GM19025 (cell line): ENCODE measurements around the gene ACSM5.
"Not testable (repeated sequence)": the region's sequence is repeated elsewhere in the genome, so short reads cannot be mapped to it uniquely, and the experiment has no call there.

Experiments
- ATAC-seq: cut with Tn5 transposase; IDR thresholded peaks from one replicate; pipeline ENCODE4 v1.9.1; 2021; ENCODE audit warnings: mild to moderate bottlenecking, low read depth, moderate library complexity; ENCODE audit not compliant: unreplicated experiment

The ACSM5 gene

DNA sequence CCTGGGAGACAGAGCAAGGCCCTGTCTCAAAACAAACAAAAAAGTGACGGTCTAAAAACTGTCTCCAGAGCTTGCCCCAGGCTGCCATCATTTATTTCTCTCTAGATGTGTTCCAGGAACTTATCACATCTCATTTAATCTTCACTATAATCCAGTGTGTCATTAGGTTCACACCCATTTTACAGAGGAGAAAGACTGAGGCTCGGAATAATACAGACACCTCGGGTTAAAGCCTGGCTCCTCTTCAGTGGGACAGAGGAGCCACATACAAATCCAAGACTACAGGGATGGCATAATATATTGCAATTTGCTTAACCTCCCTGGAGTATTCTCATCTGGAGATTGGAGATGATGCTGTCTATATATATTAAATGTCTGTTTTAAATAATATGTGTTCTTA, 10.7 kb upstream of the ACSM5 start:
- ATAC-seq = no peak

DNA sequence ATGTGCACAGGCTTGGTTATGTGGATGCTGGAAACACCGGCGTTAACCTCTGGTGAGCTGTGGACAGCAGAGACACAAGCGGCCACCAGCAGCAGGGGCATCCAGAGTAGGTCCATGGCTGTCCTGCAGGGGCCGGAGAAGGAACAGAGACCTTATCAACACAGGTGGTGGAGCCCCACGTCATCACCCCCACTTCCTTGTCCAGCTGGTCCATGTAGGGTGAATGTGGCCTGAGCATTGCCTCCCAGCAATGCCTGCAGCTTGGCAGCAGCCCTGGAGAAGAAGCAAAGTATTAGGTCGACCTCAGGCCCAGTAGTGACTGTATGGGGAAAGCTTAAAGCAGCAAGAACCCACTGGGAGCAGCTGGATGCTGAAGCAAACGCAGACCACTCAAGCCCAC, 10.1 kb upstream of the ACSM5 start:
- no peak for ATAC-seq

DNA sequence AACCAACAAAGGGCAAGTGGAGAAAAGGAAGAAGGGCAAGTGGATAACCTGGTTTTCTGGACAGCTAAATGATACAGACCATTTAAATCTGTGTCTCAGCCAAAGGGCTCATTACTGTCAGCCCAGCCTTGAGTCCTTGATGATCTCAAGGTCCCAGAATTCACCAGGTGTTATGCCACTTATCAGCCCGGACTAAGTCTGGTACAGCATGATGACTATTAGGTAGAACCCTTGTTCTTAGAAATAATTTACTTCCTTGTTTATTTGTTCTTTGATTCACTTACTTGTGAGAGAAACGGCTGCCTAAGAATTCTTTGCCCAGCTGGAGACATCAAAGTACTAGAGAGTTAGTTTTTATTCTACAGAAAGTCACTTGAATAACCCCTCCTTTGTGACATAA, 8.3 kb upstream of the ACSM5 start:
- ATAC-seq = no peak

DNA sequence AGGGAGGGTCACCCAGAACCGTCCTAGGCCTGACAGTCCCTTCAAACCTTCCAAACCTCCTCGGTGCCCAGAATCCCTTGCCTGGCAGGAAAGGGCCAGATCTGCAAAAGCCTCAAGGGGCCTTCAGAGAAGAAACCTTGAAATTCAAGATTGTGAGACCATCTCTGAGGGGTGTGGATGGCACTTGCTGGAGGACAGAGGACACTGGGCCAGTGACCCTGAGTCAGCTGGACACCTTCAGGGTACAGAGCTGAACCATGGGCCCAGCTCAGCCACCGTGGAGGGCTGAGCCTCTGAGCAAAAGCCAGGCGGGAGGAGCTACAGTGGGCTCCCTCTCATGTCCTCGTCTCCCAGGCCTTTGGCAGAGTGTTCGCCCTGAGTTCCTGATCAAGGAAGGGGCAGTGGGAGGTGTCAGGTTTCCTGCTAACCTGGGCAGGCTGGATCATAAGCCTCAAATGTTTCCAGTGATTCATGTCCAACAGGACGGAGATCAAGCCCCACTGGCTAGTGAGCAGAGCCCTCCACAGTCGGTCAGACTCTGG, 7.8 kb upstream of the ACSM5 start:
- ATAC-seq = no peak

DNA sequence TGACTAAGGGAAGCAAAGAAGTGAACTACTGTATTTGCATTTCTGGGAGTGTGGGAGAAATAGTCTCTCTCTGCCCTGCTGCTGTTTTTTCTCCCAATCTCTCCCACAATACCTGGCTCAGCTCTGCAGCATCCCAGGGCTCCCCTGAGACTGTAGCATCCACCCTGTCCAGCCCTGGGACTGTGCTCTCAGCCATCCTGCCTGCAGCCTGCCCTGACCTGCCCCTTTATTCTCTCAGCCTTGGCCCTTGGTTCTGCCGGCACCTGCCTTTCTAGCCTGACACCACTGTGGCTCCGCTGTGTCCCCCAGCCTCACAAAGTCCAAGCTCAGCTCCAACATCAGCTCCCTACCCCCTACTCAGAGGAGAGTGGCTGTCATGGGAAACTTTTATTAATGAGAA, 6.7 kb upstream of the ACSM5 start:
- no peak for ATAC-seq

DNA sequence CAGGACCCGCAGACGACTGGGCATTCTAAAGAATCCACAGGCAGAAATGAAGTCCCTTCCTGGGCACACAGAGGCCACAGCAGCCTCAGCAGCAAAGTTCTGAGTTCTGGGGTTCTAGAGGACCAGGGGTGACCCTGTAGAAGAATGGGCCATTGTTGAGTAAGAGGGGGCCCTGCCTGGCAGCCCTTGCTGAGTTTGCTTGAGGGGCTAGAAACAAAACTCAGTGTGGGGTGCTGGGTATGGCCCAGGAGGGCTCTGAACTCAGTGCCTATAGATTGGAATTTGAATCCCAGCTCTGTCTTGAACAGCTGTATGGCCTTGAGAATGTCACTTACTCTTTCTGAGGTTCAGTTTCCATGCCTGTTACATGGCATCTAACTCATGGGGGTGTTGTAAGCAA, 4.7 kb upstream of the ACSM5 start, which contains the start of gene PDILT:
Gene PDILT (minus strand): TSS at position 101 of the 400 bp plus-strand sequence. CDS start 5,437 bp downstream, outside the sequence.
- no peak for ATAC-seq

DNA sequence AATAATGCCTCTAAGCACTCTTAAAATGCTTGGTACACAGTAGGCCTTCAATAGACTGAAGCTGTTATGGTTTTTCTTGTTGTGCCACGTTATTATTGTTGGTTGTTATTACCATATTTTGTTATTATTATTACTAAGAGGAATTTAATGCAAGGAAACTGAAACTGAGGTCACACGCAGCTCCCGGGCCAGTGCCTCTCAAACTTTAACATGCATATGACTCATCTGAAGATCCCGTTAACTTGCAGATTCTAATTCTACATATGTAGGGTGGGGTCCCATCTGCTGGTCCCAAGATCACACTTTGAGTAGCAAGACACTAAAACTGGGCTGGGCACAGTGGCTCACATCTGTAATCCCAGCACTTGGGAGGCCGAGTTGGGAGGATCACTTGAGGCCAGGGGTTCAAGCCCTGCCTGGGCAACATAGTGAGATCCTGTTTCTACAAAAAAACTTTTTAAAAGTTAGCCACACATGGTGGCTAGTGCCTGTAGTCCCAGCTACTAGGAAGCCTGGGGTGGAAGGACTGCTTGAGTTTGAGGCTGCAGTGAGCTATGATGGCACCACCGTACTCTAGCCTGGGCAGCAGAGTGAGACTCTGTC, 888 bp downstream of the ACSM5 start:
- peak; percentile 51 for ATAC-seq

DNA sequence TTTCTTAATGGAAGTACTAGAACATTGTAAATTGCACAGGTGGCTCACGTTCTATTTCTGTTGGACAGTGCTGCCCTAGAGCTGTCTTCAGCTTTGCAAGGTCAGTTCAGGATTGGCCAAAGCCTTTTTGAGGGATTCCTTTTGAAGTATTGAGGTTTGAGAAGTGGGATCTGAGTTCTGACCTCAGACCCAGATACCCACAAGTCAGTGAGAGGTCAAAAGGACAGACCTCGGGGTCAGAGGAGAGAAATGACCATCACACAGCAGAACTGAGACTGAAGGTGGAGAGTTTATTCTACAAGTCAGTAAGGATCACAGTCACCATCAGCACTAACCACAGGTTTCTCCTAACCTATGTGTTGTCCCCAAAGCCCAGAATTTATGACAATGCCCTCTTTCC, 1.7 kb downstream of the ACSM5 start:
- ATAC-seq = no peak

DNA sequence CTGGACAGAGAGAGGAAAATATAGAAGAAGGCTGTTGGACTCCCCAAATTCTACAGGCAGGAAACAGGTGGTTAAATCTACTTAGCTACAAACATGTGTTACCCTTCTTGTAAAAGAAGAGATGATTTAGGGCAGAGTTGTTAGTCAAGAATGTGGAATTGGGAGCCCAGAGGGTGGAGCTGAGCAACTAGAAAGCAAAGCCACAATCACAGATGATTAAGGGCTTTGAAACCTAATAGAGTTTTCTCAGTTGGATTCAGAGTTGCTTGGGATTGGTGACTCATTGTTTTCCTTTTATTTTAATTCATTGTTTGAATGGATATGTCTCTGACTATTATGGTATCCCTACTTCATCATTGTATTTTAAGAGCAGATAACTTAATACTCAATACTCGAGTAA, 6.2 kb downstream of the ACSM5 start:
- ATAC-seq = no peak

DNA sequence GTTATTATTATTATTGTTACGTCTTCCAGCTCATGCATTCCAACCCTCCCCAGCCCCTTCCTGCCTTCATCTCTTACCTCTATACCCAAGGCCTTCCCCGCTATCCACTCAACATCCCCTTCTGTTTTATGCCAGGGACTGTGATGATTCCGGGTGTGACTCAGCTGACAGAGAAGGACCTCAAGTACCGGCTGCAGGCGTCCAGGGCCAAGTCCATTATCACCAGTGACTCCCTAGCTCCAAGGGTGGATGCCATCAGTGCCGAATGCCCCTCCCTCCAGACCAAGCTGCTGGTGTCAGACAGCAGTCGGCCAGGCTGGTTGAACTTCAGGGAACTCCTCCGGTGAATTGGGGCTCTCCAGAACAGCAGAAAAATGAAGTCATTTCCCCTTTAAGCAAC, 9.8 kb downstream of the ACSM5 start:
- ATAC-seq = not testable (repeated sequence)

DNA sequence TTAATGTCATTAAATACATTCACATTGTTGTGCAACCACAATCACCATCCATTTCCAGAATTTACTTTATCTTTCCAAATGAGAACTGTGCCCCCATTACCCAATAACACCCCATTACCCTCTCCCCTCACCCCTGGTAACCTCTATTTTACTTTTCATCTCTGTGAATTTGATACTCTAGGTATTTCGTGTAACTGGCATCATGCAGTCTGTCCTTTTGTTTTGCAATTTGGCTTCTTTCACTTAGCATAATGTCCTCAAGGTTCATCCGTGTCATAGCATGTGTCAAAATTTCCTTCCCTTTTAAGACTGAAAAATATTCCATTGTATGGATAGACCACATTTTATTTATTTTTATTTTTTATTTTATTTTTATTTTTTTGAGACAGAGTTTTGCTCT, 12.4 kb downstream of the ACSM5 start:
- ATAC-seq = not testable (repeated sequence)

DNA sequence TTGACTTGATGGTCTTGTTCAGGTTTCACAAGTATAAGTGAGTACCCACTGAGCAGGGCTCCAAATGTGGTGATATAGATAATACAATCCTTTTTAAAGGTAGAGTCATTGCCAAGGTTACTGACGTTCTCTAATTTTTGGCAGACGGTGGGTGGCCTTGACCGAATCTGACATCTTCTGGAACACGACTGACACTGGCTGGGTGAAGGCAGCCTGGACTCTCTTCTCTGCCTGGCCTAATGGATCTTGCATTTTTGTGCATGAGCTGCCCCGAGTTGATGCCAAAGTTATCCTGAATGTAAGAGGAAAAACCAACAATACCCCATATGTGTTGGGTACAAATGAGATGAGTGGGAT, 14.4 kb downstream of the ACSM5 start:
- not testable (repeated sequence) for ATAC-seq

DNA sequence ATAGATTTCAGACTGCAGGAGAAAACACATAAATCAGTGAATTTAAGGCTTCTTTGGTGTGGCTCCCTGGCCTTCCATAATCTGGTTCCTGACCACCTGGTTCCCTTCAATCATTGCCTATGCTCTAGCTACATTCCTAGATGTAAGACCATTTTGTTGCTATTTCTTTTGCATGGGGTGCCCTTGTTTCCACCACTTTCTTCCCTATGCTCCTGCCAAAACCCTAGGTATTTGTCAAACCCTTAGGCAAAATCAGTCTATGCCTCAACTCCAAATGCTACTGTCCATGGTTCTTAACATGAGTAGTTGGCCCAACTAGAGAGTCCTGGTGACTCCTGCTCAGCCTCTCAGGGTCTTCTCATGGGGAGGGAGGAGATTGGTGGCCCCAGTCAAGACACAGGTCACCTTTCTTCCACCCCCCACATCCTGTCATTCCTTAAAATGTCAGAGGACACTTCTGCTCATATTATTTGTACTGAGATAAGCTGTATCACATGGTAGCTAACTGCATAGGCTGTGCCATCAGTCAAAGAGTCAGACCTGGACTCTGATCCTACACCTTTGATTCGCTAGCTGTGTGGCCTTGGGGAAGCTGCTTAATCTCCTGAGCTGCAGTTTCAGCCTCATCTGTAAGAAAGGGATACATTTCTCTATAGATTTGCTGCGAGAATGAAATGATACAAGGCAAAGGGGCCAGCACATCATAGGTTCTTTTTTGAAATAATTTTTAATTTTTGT, 15.0 kb downstream of the ACSM5 start:
- no peak for ATAC-seq

DNA sequence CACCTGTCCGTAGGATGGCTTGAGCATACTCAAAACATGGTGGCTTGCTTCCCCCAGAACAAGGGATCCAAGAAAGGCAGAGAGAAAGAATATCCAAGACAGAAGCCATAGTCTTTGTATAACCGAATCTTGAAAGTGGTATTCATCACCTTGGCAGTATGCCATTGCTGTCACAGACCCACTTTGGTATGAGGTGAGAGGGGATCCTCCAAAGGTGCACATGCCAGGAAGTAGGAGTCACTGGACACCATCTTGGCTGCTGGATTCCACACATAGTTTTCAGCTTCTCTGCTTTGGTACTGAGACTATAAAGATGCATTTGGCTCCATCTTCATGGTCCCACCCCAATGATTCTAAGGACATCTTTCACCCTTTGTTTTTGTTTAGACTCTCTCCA, 18.1 kb downstream of the ACSM5 start:
- not testable (repeated sequence) for ATAC-seq

DNA sequence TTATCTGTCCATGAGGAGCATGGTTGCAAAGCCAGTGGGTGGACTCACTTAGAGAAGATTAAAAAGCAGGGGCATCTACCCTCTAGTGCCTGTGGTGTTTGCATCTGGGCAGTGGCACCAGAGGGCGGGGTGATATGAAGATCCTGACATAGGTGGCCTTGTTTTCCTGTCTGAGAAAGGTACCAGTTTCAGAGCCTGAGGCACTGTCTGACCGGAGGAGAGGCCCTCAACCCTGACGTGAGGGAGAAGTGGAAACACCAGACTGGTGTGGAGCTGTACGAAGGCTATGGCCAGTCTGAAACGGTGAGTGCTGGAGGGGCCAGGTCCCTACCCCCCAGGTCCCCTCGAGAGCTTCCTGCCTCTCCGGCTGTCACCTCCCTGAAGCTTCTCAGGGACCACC, 20.2 kb downstream of the ACSM5 start:
- not testable (repeated sequence) for ATAC-seq

DNA sequence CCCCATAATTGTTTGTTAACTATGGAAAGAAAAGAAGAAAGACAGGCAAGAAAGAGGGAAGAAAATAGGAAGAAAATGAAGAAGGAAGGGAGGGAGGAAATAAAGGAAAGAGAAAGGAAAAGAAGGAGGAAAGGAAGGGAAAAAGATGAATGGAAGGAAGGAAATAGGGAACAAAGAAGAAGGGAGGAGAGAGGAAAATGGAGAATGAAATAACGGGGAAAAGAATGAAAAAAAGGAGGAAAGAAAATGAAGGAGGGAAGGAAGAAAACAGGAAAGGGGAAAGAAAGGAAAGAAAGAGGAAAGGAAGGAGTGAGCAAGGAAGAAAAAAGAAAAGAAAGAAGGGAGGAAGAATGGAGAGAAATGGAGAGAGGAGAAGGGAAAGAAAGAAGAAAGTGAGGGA, 21.1 kb downstream of the ACSM5 start:
- not testable (repeated sequence) for ATAC-seq

DNA sequence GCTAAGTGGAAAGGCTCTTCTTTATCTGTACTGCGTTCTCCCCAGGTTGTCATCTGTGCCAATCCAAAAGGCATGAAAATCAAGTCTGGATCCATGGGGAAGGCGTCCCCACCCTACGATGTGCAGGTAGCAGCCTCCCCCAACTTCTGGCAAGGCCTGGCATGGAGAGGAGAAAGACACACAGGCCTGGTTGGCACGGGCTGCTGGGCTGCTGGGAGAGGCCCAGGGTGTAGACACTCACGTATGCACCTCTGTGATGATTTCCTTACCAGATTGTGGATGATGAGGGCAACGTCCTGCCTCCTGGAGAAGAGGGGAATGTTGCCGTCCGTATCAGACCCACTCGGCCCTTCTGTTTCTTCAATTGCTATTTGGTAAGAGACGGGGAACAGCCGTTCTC, 21.6 kb downstream of the ACSM5 start:
- ATAC-seq = no peak

DNA sequence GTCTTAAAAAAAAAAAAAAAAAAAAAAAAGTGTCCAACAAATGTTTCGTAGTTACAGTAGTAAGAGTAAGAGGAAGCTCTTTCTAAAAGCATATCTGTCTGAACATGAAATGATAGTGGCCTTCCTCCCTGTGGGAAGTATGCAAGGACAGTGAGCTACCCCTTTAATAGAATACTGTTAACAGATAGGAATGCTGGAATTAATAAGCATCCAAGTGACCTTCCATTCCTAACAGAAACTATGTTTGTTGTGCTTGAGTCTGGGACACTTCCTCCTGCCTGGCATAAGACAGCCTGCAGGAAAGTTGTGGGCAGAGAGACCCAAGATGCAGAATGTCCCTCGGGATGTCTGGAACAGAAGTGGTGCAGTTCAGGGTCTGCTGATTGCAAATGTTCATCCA, 29.6 kb downstream of the ACSM5 start:
- not testable (repeated sequence) for ATAC-seq

DNA sequence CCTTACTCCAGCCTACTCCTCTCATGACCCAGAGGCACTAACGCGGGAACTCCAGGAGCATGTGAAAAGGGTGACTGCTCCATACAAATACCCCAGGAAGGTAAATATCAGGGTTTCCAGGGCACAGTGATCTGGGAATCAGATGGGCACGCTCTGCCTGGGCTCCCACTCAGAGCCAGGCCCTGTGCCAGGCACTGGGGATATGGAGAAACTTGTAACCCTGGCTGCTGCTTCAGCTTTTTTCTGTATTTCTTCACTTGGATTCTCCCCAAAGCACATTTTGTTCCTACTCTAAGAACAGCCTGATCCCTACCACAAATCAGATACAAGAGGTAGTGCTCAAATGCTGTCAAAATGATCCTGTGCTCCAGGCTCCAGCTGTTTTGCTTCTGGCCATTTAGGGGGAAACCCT, 30.5 kb downstream of the ACSM5 start:
- not testable (repeated sequence) for ATAC-seq

DNA sequence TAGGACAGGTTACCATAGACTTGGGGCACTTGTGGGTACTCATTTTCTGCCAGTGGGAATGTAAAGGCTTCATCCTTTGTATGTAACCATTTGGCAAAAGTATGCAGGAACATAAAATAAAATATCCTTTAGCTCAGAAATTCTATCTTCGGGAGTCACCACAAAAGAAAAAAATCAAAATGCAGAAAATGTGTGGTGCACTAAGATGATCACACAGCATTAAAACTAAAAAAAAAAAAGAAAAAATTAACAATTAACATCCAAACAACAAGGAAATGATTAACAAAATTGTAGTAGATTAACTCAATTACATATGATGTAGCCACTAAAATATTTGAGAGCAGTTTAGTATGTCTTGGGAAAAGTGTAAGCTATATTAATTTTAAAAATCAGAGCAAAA, 31.4 kb downstream of the ACSM5 start:
- ATAC-seq = not testable (repeated sequence)

DNA sequence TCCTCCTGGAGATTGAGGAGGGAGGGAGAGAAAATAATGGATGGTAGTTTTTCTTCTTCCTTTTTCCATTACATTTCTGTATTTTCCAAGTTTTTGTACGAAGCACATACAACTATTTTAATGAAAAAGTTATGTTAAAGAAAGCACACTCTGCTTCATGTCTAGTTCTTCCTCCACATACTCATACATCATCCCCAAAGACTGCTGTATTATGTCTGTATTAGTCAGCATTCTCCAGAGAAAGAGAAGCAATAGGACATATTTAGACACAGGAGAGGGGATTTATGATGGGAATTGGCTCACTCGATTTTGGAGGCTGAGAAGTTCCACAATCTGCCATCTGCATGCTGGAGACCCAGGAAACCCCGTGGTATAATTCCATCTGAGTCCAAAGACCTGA, 31.9 kb downstream of the ACSM5 start:
- no peak for ATAC-seq

DNA sequence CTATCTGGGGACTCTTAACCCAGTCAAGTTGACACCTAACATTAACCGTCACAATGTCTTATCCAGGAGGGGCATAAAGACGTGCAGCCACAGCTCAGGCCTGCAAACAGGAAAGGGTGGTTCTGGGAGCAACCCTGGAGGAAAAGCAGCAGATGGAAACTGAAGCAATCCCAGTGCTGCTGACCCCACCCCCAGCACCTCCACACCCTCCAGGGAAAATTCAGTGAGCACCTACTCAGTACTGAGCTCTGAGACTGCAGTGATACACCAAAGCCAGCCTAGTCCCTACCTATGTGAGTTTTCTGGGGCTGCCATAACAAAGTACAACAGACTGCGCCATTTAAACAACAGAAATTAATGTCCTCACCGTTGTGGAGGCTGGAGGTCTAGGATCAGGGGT, 32.5 kb downstream of the ACSM5 start:
- not testable (repeated sequence) for ATAC-seq
